Hepatocyte (in vitro differentiated cells): ENCODE measurements around the gene ETV7. TPM values are rescaled to one million over a fixed set of nuclear protein-coding genes. Genes with fewer than 3 reads are reported as not detected.

ENCODE experiments used
- DNase-seq: peaks from one replicate; pipeline ENCODE4 v3.0.0-alpha.2; 2016; ENCODE audit warnings: low spot score
- H2AFZ ChIP-seq: fragments of 200-600 bp; sonication (generic); 2 replicates; pipeline ENCODE4 v1.6.0; 2016; ENCODE audit warnings: antibody characterized with exemption, mild to moderate bottlenecking
- H3K27ac ChIP-seq: fragments of 200-600 bp; sonication (generic); 2 replicates; pipeline ENCODE4 v1.5.1; 2016; ENCODE audit warnings: mild to moderate bottlenecking
- H3K27me3 ChIP-seq: fragments of 200-600 bp; sonication (generic); 2 replicates; pipeline ENCODE4 v1.6.1; 2016
- H3K36me3 ChIP-seq: fragments of 200-600 bp; sonication (generic); replicated peaks from 2 replicates; pipeline ENCODE4 v1.5.1; 2016; ENCODE audit warnings: low read depth; ENCODE audit not compliant: insufficient read depth
- H3K4me1 ChIP-seq: fragments of 200-600 bp; sonication (generic); 2 replicates; pipeline ENCODE4 v1.5.1; 2016; ENCODE audit warnings: mild to moderate bottlenecking, moderate library complexity; ENCODE audit not compliant: insufficient read depth
- H3K4me2 ChIP-seq: fragments of 200-600 bp; sonication (generic); 2 replicates; pipeline ENCODE4 v1.6.0; 2016
- H3K4me3 ChIP-seq: fragments of 200-600 bp; sonication (generic); 2 replicates; pipeline ENCODE4 v1.5.1; 2016; ENCODE audit warnings: mild to moderate bottlenecking
- H3K79me2 ChIP-seq: fragments of 200-600 bp; sonication (generic); 2 replicates; pipeline ENCODE4 v1.6.0; 2017; ENCODE audit warnings: mild to moderate bottlenecking
- H3K9me2 ChIP-seq: fragments of 200-600 bp; sonication (generic); replicated peaks from 2 replicates; pipeline ENCODE4 v1.6.0; 2017; ENCODE audit warnings: mild to moderate bottlenecking; ENCODE audit not compliant: insufficient read depth
- H3K9me3 ChIP-seq: fragments of 200-600 bp; sonication (generic); 2 replicates; pipeline ENCODE4 v1.5.1; 2016; ENCODE audit warnings: low read depth, mild to moderate bottlenecking
- H4K20me1 ChIP-seq: fragments of 200-600 bp; sonication (generic); 2 replicates; pipeline ENCODE4 v1.6.0; 2016; ENCODE audit warnings: mild to moderate bottlenecking; ENCODE audit not compliant: insufficient read depth, poor library complexity, severe bottlenecking
- EZH2 ChIP-seq: fragments of 200-600 bp; sonication (generic); IDR thresholded peaks from 2 replicates; pipeline ENCODE4 v1.6.1; 2016; ENCODE audit warnings: antibody characterized with exemption, mild to moderate bottlenecking, borderline replicate concordance
- EZH2phosphoT487 ChIP-seq: fragments of 200-600 bp; sonication (generic); IDR thresholded peaks from one replicate; pipeline ENCODE4 v1.6.1; 2018; ENCODE audit warnings: antibody characterized with exemption, mild to moderate bottlenecking, low read depth, moderate library complexity; ENCODE audit not compliant: unreplicated experiment, severe bottlenecking
- WGBS: methylation state at CpG from one replicate; pipeline ENCODE4 v1.1.6; 2016; ENCODE audit warnings: low lambda C conversion rate; ENCODE audit errors: missing lambda C conversion rate; 5-methylcytosine and 5-hydroxymethylcytosine counted together
- polyA plus RNA-seq: library from polyadenylated mRNA; unstranded; fragments of >200 nt; fragmentation: Nextera tagmentation; extraction: Ambion mirVana; gene quantifications from 2 replicates; pipeline ENCODE4 v1.2.1, GENCODE V29; 2016
- total RNA-seq: library from RNA; depleted of rRNA; stranded (reverse); fragments of >200 nt; gene quantifications from 2 replicates; pipeline ENCODE4 v1.2.3, GENCODE V29; 2014
- TF ChIP-seq, protein P1 (sequence below): fragments of 200-600 bp; sonication (generic); IDR thresholded peaks from 2 replicates; pipeline ENCODE4 v1.5.1; 2016; ENCODE audit warnings: antibody characterized with exemption, mild to moderate bottlenecking; ENCODE audit not compliant: poor library complexity

Gene ETV7
- total and polyA plus RNA-seq, 2 experiments from 2014 or later: 1.2 TPM

DNA sequence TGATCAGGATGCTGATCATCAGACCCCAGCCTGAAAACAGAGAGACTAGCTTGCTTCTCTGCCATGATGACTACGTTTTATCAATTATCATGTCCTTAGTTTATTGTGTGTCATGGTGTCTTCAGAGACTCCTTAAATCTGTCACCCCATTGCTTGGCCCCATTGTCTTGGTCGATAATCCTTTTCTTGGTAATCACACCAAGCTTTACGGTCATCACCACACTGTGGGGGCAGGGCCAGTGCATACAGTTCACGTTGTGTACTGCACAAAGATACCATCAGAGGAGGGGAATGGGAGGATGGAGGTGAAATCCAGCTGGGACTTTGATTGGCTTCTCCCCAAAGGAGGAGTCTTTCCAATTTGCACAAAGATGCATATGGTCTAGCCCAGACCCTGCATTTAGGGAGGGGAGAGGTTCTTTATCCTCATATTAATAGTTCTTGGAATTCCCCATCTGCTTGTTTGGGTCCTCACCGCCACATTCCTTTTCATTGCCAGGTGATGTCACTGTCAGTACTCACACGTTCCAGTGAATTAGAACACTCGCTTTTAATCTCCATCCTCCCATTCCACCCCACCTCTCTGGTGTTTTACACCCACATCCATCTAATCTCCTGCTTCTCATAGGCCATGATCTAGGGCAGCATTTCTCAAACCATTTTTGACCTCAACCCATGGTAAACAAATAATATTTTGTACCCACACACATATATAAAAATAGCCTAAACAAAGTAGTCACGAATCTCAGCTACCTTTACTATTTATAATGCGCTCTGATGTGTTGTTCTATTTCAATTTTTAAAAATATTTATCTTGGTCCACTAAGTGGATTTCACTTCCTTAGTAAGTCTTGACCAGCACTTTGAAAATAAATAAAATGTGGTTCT, 5.7 kb downstream of the ETV7 start:
- WGBS: 74% methylated on average over 9 of the region's 9 CpGs
- Histone ChIP-seq H3K4me3 (no peak overlapping the region), H3K79me2 (no peaks in the 10 kb centered on the region), H4K20me1 (no peaks in the 10 kb centered on the region), H3K4me1 (no peaks in the 10 kb centered on the region), H3K36me3 (no peaks in the 10 kb centered on the region), H3K9me2 (no peaks in the 10 kb centered on the region), H3K9me3 (no peaks in the 10 kb centered on the region), H3K27me3 (no peaks in the 10 kb centered on the region), H2AFZ (no peak overlapping the region), H3K4me2 (no peak overlapping the region), H3K27ac (no peak overlapping the region)
- TF ChIP-seq EZH2: no peak
- no peak for TF ChIP-seq EZH2phosphoT487
- TF ChIP-seq, protein P1, sequence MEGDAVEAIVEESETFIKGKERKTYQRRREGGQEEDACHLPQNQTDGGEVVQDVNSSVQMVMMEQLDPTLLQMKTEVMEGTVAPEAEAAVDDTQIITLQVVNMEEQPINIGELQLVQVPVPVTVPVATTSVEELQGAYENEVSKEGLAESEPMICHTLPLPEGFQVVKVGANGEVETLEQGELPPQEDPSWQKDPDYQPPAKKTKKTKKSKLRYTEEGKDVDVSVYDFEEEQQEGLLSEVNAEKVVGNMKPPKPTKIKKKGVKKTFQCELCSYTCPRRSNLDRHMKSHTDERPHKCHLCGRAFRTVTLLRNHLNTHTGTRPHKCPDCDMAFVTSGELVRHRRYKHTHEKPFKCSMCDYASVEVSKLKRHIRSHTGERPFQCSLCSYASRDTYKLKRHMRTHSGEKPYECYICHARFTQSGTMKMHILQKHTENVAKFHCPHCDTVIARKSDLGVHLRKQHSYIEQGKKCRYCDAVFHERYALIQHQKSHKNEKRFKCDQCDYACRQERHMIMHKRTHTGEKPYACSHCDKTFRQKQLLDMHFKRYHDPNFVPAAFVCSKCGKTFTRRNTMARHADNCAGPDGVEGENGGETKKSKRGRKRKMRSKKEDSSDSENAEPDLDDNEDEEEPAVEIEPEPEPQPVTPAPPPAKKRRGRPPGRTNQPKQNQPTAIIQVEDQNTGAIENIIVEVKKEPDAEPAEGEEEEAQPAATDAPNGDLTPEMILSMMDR: no peak
- DNase-seq: no peak

DNA sequence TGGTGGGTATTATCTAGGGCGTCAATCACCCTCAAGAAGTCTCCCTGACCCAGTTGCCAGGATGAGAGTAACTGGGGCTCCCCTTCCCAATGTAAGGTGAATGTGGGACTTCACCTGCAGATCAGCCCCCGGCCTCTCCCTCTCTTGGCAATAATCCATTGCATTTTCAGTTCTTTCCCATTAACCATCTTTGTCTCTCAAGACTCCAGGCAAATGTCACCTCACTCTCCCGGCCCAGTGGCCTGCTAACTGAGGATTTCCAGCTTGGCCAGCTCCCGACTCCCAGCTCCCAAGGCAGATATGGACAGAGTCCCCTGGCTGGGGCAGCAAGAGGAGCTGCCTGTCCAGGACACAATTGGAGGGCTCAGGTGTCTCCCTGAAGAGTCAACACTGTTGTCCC, 7.3 kb downstream of the ETV7 start:
- no peak overlapping the region for H3K27ac ChIP-seq
- no peak overlapping the region for H3K4me2 ChIP-seq
- no peaks in the 10 kb centered on the region for H4K20me1 ChIP-seq
- TF ChIP-seq EZH2phosphoT487 (no peak), EZH2 (no peak)
- TF ChIP-seq, protein P1: no peak
- H3K9me3 ChIP-seq: no peaks in the 10 kb centered on the region
- H2AFZ ChIP-seq: no peak overlapping the region
- no peak overlapping the region for H3K4me3 ChIP-seq
- no peak for DNase-seq
- H3K27me3 ChIP-seq: no peaks in the 10 kb centered on the region
- no peaks in the 10 kb centered on the region for H3K79me2 ChIP-seq
- no peaks in the 10 kb centered on the region for H3K4me1 ChIP-seq
- 86% methylated on average over 4 of the region's 4 CpGs for WGBS
- H3K36me3 ChIP-seq: no peaks in the 10 kb centered on the region
- H3K9me2 ChIP-seq: no peaks in the 10 kb centered on the region

DNA sequence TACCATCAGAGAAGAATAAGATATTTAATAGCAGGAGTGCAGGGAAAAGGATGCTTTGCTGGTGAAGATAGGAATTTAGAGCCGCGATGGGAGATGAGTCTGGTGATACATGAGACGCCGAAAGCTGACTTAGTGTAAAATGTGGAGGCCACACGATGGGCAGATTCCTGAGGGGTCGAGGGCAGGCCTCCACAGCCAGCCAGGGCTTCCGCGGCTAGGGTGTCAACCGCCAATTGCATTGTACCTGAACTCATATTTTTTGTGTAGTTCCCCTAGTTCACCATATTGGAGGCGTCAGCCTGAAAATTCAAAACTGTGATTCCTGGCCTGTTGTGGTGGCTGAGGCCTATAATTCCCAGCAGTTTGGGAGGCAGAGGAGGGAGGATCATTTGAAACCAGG, 8.5 kb downstream of the ETV7 start:
- no peaks in the 10 kb centered on the region for H3K36me3 ChIP-seq
- 88% methylated on average over 10 of the region's 10 CpGs for WGBS

More for the DNA sequence above, 8.5 kb downstream of the ETV7 start:
- Histone ChIP-seq H3K4me3 (no peak overlapping the region), H3K9me2 (no peaks in the 10 kb centered on the region), H3K9me3 (no peaks in the 10 kb centered on the region), H3K27me3 (no peaks in the 10 kb centered on the region), H3K27ac (no peak overlapping the region), H3K4me2 (no peak overlapping the region), H3K79me2 (no peaks in the 10 kb centered on the region), H2AFZ (no peak overlapping the region), H4K20me1 (no peaks in the 10 kb centered on the region), H3K4me1 (no peaks in the 10 kb centered on the region)
- no peak for DNase-seq
- TF ChIP-seq, protein P1: no peak
- TF ChIP-seq EZH2 (no peak), EZH2phosphoT487 (no peak)
